Liver (tissue), 9 donors: ENCODE measurements around the gene RERE. TPM values are rescaled to one million over a fixed set of nuclear protein-coding genes. Genes with fewer than 3 reads are reported as not detected.
A peak's percentile ranks its signal among the peaks of the same experiment; 100 is the strongest.

Experiments
- DNase-seq: peaks from one replicate; pipeline ENCODE4 v3.0.0-alpha.2; 2017; ENCODE audit warnings: low spot score
- H3K27ac ChIP-seq, 2 donors: one replicate each; pipeline ENCODE4 v1.7.0; 2013; ENCODE audit warnings: inconsistent platforms in 2 of 2, low read length in 2 of 2, control low read depth in 1 of 2, low read depth in 1 of 2, mild to moderate bottlenecking in 1 of 2
- H3K27me3 ChIP-seq, 4 donors: one replicate each; pipeline versions ENCODE4 v1.6.1 to v1.7.0; 2013; ENCODE audit warnings: low read length in 3 of 4, inconsistent platforms in 1 of 4, mild to moderate bottlenecking in 1 of 4, moderate library complexity in 1 of 4; ENCODE audit not compliant: control insufficient read depth in 4 of 4, insufficient read depth in 4 of 4
- H3K36me3 ChIP-seq, 4 donors: one replicate each; pipeline versions ENCODE4 v1.6.1 to v1.7.0; 2013; ENCODE audit warnings: low read length in 3 of 4, mild to moderate bottlenecking in 3 of 4, low read depth in 1 of 4, moderate library complexity in 1 of 4; ENCODE audit not compliant: control insufficient read depth in 4 of 4, insufficient read depth in 3 of 4
- H3K4me1 ChIP-seq, 4 donors: one replicate each; pipeline versions ENCODE4 v1.6.1 to v1.7.0; 2013; ENCODE audit warnings: low read length in 3 of 4, mild to moderate bottlenecking in 3 of 4, moderate library complexity in 1 of 4; ENCODE audit not compliant: control insufficient read depth in 4 of 4, insufficient read depth in 4 of 4
- H3K4me3 ChIP-seq, 3 donors: one replicate each; pipeline versions ENCODE4 v1.6.1 to v1.7.0; 2013; ENCODE audit warnings: low read length in 3 of 3, control low read depth in 1 of 3, low read depth in 1 of 3, mild to moderate bottlenecking in 1 of 3
- H3K9ac ChIP-seq, 2 donors: one replicate each; pipeline ENCODE4 v1.7.0; 2013; ENCODE audit warnings: low read length in 2 of 2, mild to moderate bottlenecking in 2 of 2, moderate library complexity in 2 of 2, control low read depth in 1 of 2, low read depth in 1 of 2
- H3K9me3 ChIP-seq, 4 donors: one replicate each; pipeline versions ENCODE4 v1.6.1 to v1.7.0; 2013; ENCODE audit warnings: low read length in 3 of 4; ENCODE audit not compliant: control insufficient read depth in 4 of 4
- EGR1 ChIP-seq, 2 donors: IDR thresholded peaks; 2 replicates each; pipeline ENCODE4 v1.6.1; 2016 to 2018; ENCODE audit warnings: antibody characterized with exemption in 2 of 2, low read depth in 2 of 2
- FOXA1 ChIP-seq: IDR thresholded peaks from 2 replicates; pipeline ENCODE4 v1.6.1; 2016; ENCODE audit warnings: antibody characterized with exemption
- FOXA2 ChIP-seq: IDR thresholded peaks from 2 replicates; pipeline ENCODE4 v1.6.1; 2016; ENCODE audit warnings: antibody characterized with exemption
- GABPA ChIP-seq, 2 donors: IDR thresholded peaks in 1 of 2; conservative IDR thresholded peaks in 1 of 2; 2 replicates each; pipeline ENCODE4 v1.6.1; 2016; ENCODE audit warnings: antibody characterized with exemption in 2 of 2, mild to moderate bottlenecking in 1 of 2, moderate library complexity in 1 of 2
- HNF4A ChIP-seq, 2 donors: conservative IDR thresholded peaks; 2 replicates each; pipeline ENCODE4 v1.6.1; 2016; ENCODE audit warnings: antibody characterized with exemption in 2 of 2, mild to moderate bottlenecking in 2 of 2
- HNF4G ChIP-seq: IDR thresholded peaks from 2 replicates; pipeline ENCODE4 v1.6.1; 2016; ENCODE audit warnings: antibody characterized with exemption
- JUND ChIP-seq, 2 donors: IDR thresholded peaks; 2 replicates each; pipeline ENCODE4 v1.6.1; 2016; ENCODE audit warnings: antibody characterized with exemption in 2 of 2
- RAD21 ChIP-seq, 2 donors: IDR thresholded peaks; 2 replicates each; pipeline ENCODE4 v1.6.1; 2016; ENCODE audit warnings: antibody characterized with exemption in 2 of 2, mild to moderate bottlenecking in 2 of 2
- RXRA ChIP-seq, 2 donors: IDR thresholded peaks; 2 replicates each; pipeline ENCODE4 v1.6.1; 2017 to 2018; ENCODE audit warnings: antibody characterized with exemption in 2 of 2, mild to moderate bottlenecking in 1 of 2
- TAF1 ChIP-seq: conservative IDR thresholded peaks from 2 replicates; pipeline ENCODE4 v1.6.1; 2016; ENCODE audit warnings: antibody characterized with exemption, mild to moderate bottlenecking
- YY1 ChIP-seq: IDR thresholded peaks from 2 replicates; pipeline ENCODE4 v1.6.1; 2016; ENCODE audit warnings: antibody characterized with exemption, mild to moderate bottlenecking
- WGBS: extraction: QIAGEN DNeasy Blood & Tissue Kit; methylation state at CpG from one replicate; pipeline ENCODE4 v1.1.7; 2013; 5-methylcytosine and 5-hydroxymethylcytosine counted together
- polyA plus RNA-seq, 2 donors: library from polyadenylated mRNA; stranded (reverse) in 1 of 2; unstranded in 1 of 2; fragments of 200-250 nt in 1 of 2; fragments of >200 nt in 1 of 2; fragmentation: Nextera tagmentation in 1 of 2; extraction: Ambion mirVana in 1 of 2; gene quantifications; one replicate each; pipeline versions ENCODE4 v1.2.1 to v1.2.3, GENCODE V29; 2013 to 2015
- total RNA-seq, 2 donors: library from RNA; depleted of rRNA; stranded (reverse); fragments of >200 nt; gene quantifications; one replicate each; pipeline ENCODE4 v1.2.3, GENCODE V29; 2014
- TF ChIP-seq, protein P1 (sequence below): IDR thresholded peaks from 2 replicates; pipeline ENCODE4 v1.6.1; 2016; ENCODE audit warnings: antibody characterized with exemption
- TF ChIP-seq, protein P2 (sequence below): IDR thresholded peaks from 2 replicates; pipeline ENCODE4 v1.6.1; 2016; ENCODE audit warnings: antibody characterized with exemption, mild to moderate bottlenecking
- TF ChIP-seq, protein P3 (sequence below): IDR thresholded peaks from 2 replicates; pipeline ENCODE4 v1.6.1; 2016; ENCODE audit warnings: antibody characterized with exemption
- TF ChIP-seq, protein P4 (sequence below): fragments of 150-350 bp; IDR thresholded peaks from 2 replicates; pipeline ENCODE4 v1.5.1; 2017; ENCODE audit warnings: improper control_type of control experiment, low read depth, low read length; ENCODE audit not compliant: missing input control
- TF ChIP-seq, protein P5 (sequence below): IDR thresholded peaks from 2 replicates; pipeline ENCODE4 v1.6.1; 2016; ENCODE audit warnings: antibody characterized with exemption
- donor health status: healthy.
- donor health status: healthy.
- donor health status: healthy.
- donor health status: healthy.
- donor health status: healthy.

Gene RERE
- total and polyA plus RNA-seq, 4 donors, result 9.8 to 49.1 (median 24.8) TPM

DNA sequence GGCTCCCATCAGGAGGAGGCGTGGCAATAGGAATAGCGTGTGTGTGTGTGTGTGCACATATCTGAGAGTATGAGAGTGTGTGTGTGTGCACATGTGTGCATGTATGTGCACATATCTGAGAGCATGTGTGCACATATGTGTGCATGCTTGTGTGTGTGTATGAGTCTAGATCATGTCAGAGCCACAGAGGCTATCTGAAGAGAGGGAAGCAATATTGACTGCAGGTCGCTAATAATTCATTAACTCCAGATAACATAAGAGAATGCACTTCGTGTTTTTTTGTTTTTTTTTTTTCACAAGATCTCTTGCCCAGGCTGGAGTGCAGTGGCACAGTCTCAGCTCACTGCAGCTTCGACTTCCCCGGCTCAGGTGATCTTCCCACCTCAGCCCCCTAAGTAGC lies 504.2 kb downstream of the RERE start:
- H3K4me1 ChIP-seq, result peaks cover 10 to 54% (median 30%) of the 10 kb centered on the region in 4 donors
- peaks cover 0 to 2% (median 0%) of the 10 kb centered on the region in 4 donors for H3K36me3 ChIP-seq
- H3K4me3 ChIP-seq, result peak overlapping the region in 1 of 3 donors; percentile 4
- no peaks in the 10 kb centered on the region for H3K9me3 ChIP-seq
- no peaks in the 10 kb centered on the region for H3K27me3 ChIP-seq
- peak overlapping the region; percentile 94 to 98 for H3K27ac ChIP-seq
- peak overlapping the region in 1 of 2 donors; percentile 21 for H3K9ac ChIP-seq
- TF ChIP-seq, protein P1, sequence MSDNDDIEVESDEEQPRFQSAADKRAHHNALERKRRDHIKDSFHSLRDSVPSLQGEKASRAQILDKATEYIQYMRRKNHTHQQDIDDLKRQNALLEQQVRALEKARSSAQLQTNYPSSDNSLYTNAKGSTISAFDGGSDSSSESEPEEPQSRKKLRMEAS, result no peak
- TF ChIP-seq HNF4G (no peak), YY1 (no peak), EGR1 (IDR thresholded peaks at IDR 0.05; ENCODE audit: low read depth in 2 of 2) (no peak), TAF1 (no peak), FOXA1 (no peak), RAD21 (IDR thresholded peaks at IDR 0.05) (no peak), RXRA (IDR thresholded peaks at IDR 0.05) (no peak), HNF4A (conservative IDR thresholded peaks at IDR 0.05) (no peak), JUND (IDR thresholded peaks at IDR 0.05) (no peak), GABPA (IDR thresholded peaks at IDR 0.05 in 1 of 2, conservative IDR thresholded peaks at IDR 0.05 in 1 of 2) (no peak), FOXA2 (no peak)
- TF ChIP-seq, protein P2, sequence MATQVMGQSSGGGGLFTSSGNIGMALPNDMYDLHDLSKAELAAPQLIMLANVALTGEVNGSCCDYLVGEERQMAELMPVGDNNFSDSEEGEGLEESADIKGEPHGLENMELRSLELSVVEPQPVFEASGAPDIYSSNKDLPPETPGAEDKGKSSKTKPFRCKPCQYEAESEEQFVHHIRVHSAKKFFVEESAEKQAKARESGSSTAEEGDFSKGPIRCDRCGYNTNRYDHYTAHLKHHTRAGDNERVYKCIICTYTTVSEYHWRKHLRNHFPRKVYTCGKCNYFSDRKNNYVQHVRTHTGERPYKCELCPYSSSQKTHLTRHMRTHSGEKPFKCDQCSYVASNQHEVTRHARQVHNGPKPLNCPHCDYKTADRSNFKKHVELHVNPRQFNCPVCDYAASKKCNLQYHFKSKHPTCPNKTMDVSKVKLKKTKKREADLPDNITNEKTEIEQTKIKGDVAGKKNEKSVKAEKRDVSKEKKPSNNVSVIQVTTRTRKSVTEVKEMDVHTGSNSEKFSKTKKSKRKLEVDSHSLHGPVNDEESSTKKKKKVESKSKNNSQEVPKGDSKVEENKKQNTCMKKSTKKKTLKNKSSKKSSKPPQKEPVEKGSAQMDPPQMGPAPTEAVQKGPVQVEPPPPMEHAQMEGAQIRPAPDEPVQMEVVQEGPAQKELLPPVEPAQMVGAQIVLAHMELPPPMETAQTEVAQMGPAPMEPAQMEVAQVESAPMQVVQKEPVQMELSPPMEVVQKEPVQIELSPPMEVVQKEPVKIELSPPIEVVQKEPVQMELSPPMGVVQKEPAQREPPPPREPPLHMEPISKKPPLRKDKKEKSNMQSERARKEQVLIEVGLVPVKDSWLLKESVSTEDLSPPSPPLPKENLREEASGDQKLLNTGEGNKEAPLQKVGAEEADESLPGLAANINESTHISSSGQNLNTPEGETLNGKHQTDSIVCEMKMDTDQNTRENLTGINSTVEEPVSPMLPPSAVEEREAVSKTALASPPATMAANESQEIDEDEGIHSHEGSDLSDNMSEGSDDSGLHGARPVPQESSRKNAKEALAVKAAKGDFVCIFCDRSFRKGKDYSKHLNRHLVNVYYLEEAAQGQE, result no peak
- TF ChIP-seq, protein P3, sequence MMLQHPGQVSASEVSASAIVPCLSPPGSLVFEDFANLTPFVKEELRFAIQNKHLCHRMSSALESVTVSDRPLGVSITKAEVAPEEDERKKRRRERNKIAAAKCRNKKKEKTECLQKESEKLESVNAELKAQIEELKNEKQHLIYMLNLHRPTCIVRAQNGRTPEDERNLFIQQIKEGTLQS, result no peak
- TF ChIP-seq, protein P4, sequence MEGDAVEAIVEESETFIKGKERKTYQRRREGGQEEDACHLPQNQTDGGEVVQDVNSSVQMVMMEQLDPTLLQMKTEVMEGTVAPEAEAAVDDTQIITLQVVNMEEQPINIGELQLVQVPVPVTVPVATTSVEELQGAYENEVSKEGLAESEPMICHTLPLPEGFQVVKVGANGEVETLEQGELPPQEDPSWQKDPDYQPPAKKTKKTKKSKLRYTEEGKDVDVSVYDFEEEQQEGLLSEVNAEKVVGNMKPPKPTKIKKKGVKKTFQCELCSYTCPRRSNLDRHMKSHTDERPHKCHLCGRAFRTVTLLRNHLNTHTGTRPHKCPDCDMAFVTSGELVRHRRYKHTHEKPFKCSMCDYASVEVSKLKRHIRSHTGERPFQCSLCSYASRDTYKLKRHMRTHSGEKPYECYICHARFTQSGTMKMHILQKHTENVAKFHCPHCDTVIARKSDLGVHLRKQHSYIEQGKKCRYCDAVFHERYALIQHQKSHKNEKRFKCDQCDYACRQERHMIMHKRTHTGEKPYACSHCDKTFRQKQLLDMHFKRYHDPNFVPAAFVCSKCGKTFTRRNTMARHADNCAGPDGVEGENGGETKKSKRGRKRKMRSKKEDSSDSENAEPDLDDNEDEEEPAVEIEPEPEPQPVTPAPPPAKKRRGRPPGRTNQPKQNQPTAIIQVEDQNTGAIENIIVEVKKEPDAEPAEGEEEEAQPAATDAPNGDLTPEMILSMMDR, result no peak
- TF ChIP-seq, protein P5, sequence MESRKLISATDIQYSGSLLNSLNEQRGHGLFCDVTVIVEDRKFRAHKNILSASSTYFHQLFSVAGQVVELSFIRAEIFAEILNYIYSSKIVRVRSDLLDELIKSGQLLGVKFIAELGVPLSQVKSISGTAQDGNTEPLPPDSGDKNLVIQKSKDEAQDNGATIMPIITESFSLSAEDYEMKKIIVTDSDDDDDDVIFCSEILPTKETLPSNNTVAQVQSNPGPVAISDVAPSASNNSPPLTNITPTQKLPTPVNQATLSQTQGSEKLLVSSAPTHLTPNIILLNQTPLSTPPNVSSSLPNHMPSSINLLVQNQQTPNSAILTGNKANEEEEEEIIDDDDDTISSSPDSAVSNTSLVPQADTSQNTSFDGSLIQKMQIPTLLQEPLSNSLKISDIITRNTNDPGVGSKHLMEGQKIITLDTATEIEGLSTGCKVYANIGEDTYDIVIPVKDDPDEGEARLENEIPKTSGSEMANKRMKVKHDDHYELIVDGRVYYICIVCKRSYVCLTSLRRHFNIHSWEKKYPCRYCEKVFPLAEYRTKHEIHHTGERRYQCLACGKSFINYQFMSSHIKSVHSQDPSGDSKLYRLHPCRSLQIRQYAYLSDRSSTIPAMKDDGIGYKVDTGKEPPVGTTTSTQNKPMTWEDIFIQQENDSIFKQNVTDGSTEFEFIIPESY, result no peak
- no peak for DNase-seq
- 30% methylated on average over 6 of the region's 6 CpGs for WGBS
